ENCODE results near the gene CTTNBP2.

GRCh38 chr7:117819558-117819957 is 53.7 kb downstream of the CTTNBP2 start:
- no peak for TF ChIP-seq CHD2 (IDR thresholded peaks at IDR 0.05; ENCODE audit: borderline replicate concordance, low read depth, low read length)
- TF ChIP-seq HCFC1 (IDR thresholded peaks at IDR 0.05; ENCODE audit: low read length): no peak
- TF ChIP-seq BRCA1 (IDR thresholded peaks at IDR 0.05; ENCODE audit: low read depth, low read length): no peak
- no peak for TF ChIP-seq CTCF (IDR thresholded peaks at IDR 0.05 in 2 of 3, conservative IDR thresholded peaks at IDR 0.05 in 1 of 3; ENCODE audit: control insufficient read depth in 2 of 3, extremely low read depth in 1 of 3, insufficient read depth in 1 of 3, low read depth in 3 of 3, low read length in 3 of 3)
- no peak for TF ChIP-seq WRNIP1 (IDR thresholded peaks at IDR 0.05; ENCODE audit: borderline replicate concordance, low read depth, low read length)
- TF ChIP-seq RFX5 (IDR thresholded peaks at IDR 0.05; ENCODE audit: low read depth, low read length): no peak
- no peak for TF ChIP-seq SREBF2 (IDR thresholded peaks at IDR 0.05; ENCODE audit: low read length)
- no peak for TF ChIP-seq ZZZ3 (IDR thresholded peaks at IDR 0.05; ENCODE audit: control insufficient read depth, insufficient read length, low read depth)
- no peak for TF ChIP-seq RCOR1 (conservative IDR thresholded peaks at IDR 0.05; ENCODE audit: low read depth, low read length)
- TF ChIP-seq FOXM1 (IDR thresholded peaks at IDR 0.05; ENCODE audit: low read depth, low read length): no peak
- TF ChIP-seq REST (IDR thresholded peaks at IDR 0.05; ENCODE audit: low read depth, low read length): no peak
